ENCODE data around the gene MED1. TPM values are rescaled to one million over a fixed set of nuclear protein-coding genes. Genes with fewer than 3 reads are reported as not detected.
"Not testable (repeated sequence)": the region's sequence is repeated elsewhere in the genome, so short reads cannot be mapped to it uniquely, and the experiment has no call there.

The MED1 gene
- total RNA-seq, 4 donors from 2014 or later: 4.8 to 20.9 (median 18.7) TPM

- H3K27ac ChIP-seq: no peak overlapping the region
- TF ChIP-seq CTCF (IDR thresholded peaks at IDR 0.05): no peak
- TF ChIP-seq POLR2A (IDR thresholded peaks at IDR 0.05): no peak
- TF ChIP-seq EP300 (IDR thresholded peaks at IDR 0.05; ENCODE audit: low read depth): no peak
- no peak for TF ChIP-seq POLR2AphosphoS5 (IDR thresholded peaks at IDR 0.05)
- H3K27me3 ChIP-seq: no peaks in the 10 kb centered on the region
- 33 to 59% methylated on average over 1 to 2 of the region's 2 CpGs for WGBS, 2 donors (ENCODE audit: low coverage in 1 of 2)
- no peaks in the 10 kb centered on the region for H3K36me3 ChIP-seq
- in situ Hi-C loops (cut with MboI; ENCODE audit: low pct_ligation_motif_present in 1 of 4, low pct_unique_long_range_greater_than_20kb in 1 of 4, low sequenced_read_pairs in 3 of 4): no loop called here
- intact Hi-C loops (cut with DNase I; ENCODE audit: low total_unique reads): no loop called here
- no peak overlapping the region for H3K4me3 ChIP-seq
- no peaks in the 10 kb centered on the region for H3K9me3 ChIP-seq
- DNase-seq: no peak
- peaks cover 0 to 6% (median 2%) of the 10 kb centered on the region in 4 donors for H3K4me1 ChIP-seq
Observed at GRCh38 chr17:39376434-39376833, 74.6 kb downstream of the MED1 start.

GRCh38 chr17:39367805-39368204, 83.3 kb downstream of the MED1 start:
- H3K36me3 ChIP-seq; H3K27me3 ChIP-seq; DNase-seq; H3K27ac ChIP-seq; in situ Hi-C loops (cut with MboI; ENCODE audit: low pct_ligation_motif_present in 1 of 4, low pct_unique_long_range_greater_than_20kb in 1 of 4, low sequenced_read_pairs in 3 of 4); H3K4me3 ChIP-seq; H3K9me3 ChIP-seq; intact Hi-C loops (cut with DNase I; ENCODE audit: low total_unique reads): not testable (repeated sequence)
- 93% methylated on average over 4 of the region's 4 CpGs; no CpG with 5 or more reads in 1 of the 2 donors for WGBS, 2 donors (ENCODE audit: low coverage in 1 of 2)
- peaks cover 0 to 24% (median 7%) of the 10 kb centered on the region in 4 donors for H3K4me1 ChIP-seq

- WGBS, 2 donors (ENCODE audit: low coverage in 1 of 2): 71 to 81% methylated on average over 5 of the region's 5 CpGs
- peak overlapping the region; percentile 9 to 34 (median 22) for H3K27ac ChIP-seq
- no peaks in the 10 kb centered on the region for H3K36me3 ChIP-seq
- H3K4me3 ChIP-seq: no peak overlapping the region
- no peaks in the 10 kb centered on the region for H3K9me3 ChIP-seq
- no peaks in the 10 kb centered on the region for H3K27me3 ChIP-seq
- intact Hi-C loops (cut with DNase I; ENCODE audit: low total_unique reads): no loop called here
- TF ChIP-seq POLR2AphosphoS5 (IDR thresholded peaks at IDR 0.05) (no peak), POLR2A (IDR thresholded peaks at IDR 0.05) (no peak), CTCF (IDR thresholded peaks at IDR 0.05) (no peak), EP300 (IDR thresholded peaks at IDR 0.05; ENCODE audit: low read depth) (no peak)
- in situ Hi-C loops (cut with MboI; ENCODE audit: low pct_ligation_motif_present in 1 of 4, low pct_unique_long_range_greater_than_20kb in 1 of 4, low sequenced_read_pairs in 3 of 4): no loop called here
- H3K4me1 ChIP-seq: peaks cover 0 to 28% (median 7%) of the 10 kb centered on the region in 4 donors
- no peak for DNase-seq
Observed at GRCh38 chr17:39365872-39366271, 85.2 kb downstream of the MED1 start.

GRCh38 chr17:39365242-39365641, 85.8 kb downstream of the MED1 start:
- no peak for DNase-seq
- TF ChIP-seq POLR2AphosphoS5 (IDR thresholded peaks at IDR 0.05) (no peak), CTCF (IDR thresholded peaks at IDR 0.05) (no peak), POLR2A (IDR thresholded peaks at IDR 0.05) (no peak)
- no peaks in the 10 kb centered on the region for H3K36me3 ChIP-seq
- intact Hi-C loops (cut with DNase I; ENCODE audit: low total_unique reads) (no loop called here), in situ Hi-C loops (cut with MboI; ENCODE audit: low pct_ligation_motif_present in 1 of 4, low pct_unique_long_range_greater_than_20kb in 1 of 4, low sequenced_read_pairs in 3 of 4) (no loop called here)
- 62 to 67% methylated on average over 4 of the region's 4 CpGs for WGBS, 2 donors (ENCODE audit: low coverage in 1 of 2)
- no peaks in the 10 kb centered on the region for H3K27me3 ChIP-seq
- peak overlapping the region; percentile 9 to 34 (median 22) for H3K27ac ChIP-seq
- H3K4me3 ChIP-seq: no peak overlapping the region
- peaks cover 0 to 29% (median 7%) of the 10 kb centered on the region in 4 donors for H3K4me1 ChIP-seq
- no peaks in the 10 kb centered on the region for H3K9me3 ChIP-seq

All from transverse colon (tissue), 4 donors.